HCT116 (cell line): ENCODE data around the gene NOSIP. TPM values are rescaled to one million over a fixed set of nuclear protein-coding genes. Genes with fewer than 3 reads are reported as not detected.

Source experiments
- ATAC-seq: fragments of 200-7000 bp; cut with Tn5 transposase; 2 replicates; pipeline ENCODE4 v1.9.1; 2020; ENCODE audit warnings: mild to moderate bottlenecking, moderate library complexity
- BruUV-seq: library from RNA; stranded (reverse); fragments of 400-500 nt; replicated peaks from 2 replicates; lab custom pipeline; 2021; lab: Mats Ljungman, UMichigan
- CTCF ChIA-PET: fragments of 300-600 bp; sonication (Branson Sonifier 250); formaldehyde crosslinking; loops from one replicate; lab custom pipeline; 2021; ENCODE audit warnings: antibody characterized with exemption; lab: Charles Lee
- POLR2A ChIA-PET: fragments of 300-600, 350-600 bp; sonication (Branson Sonifier 250); formaldehyde crosslinking; loops from one replicate; lab custom pipeline; 2021; ENCODE audit warnings: antibody characterized with exemption; lab: Charles Lee
- RAD21 ChIA-PET, 2 experiments: fragments of 300-600 bp; sonication (Branson Sonifier 250); formaldehyde crosslinking; loops; one replicate each; lab custom pipeline; 2023; ENCODE audit warnings: low total read pairs in 2 of 2; ENCODE audit not compliant: uncharacterized antibody in 2 of 2, unreplicated experiment in 2 of 2, low non-redundant PET in 1 of 2; lab: Charles Lee
- DNase-seq: peaks from one replicate; pipeline ENCODE4 v3.0.0-alpha.2; 2010; ENCODE audit warnings: low read depth, low spot score
- H2AFZ ChIP-seq: fragments of 200-600 bp; shearing (Covaris generic), sonication (generic); 2 replicates; pipeline ENCODE4 v1.6.1; 2017; ENCODE audit warnings: low read depth, mixed run types, mixed read lengths, antibody characterized with exemption, low read length; ENCODE audit not compliant: poor library complexity, severe bottlenecking
- H3K27ac ChIP-seq: 2 replicates; pipeline ENCODE4 v1.5.1; 2012; ENCODE audit warnings: low read depth, low read length
- H3K27me3 ChIP-seq: fragments of 200-600 bp; sonication (generic); 2 replicates; pipeline ENCODE4 v1.6.1; 2016; ENCODE audit warnings: mixed run types, low read length, mixed read lengths; ENCODE audit not compliant: insufficient read depth
- H3K36me3 ChIP-seq, 2 experiments: fragments of 200-500 bp in 1 of 2; fragments of 200-600 bp in 1 of 2; sonication (Bioruptor generic) in 1 of 2; sonication (generic) in 1 of 2; 2 replicates each; pipeline versions ENCODE4 v1.5.1 to v1.6.1; 2014 to 2016; ENCODE audit warnings: low read length in 2 of 2, inconsistent platforms in 1 of 2, mixed read lengths in 1 of 2, mixed run types in 1 of 2; ENCODE audit not compliant: insufficient read depth in 2 of 2, control insufficient read depth in 1 of 2
- H3K4me1 ChIP-seq, 2 experiments: fragments of 200-600 bp in 1 of 2; sonication (generic) in 1 of 2; 2 replicates each; pipeline versions ENCODE4 v1.5.1 to v1.6.1; 2012 to 2017; ENCODE audit warnings: low read length in 2 of 2, inconsistent platforms in 1 of 2, mild to moderate bottlenecking in 1 of 2, mixed read lengths in 1 of 2, mixed run types in 1 of 2, moderate library complexity in 1 of 2; ENCODE audit not compliant: insufficient read depth in 2 of 2, control insufficient read depth in 1 of 2
- H3K4me2 ChIP-seq: fragments of 200-600 bp; sonication (generic); 2 replicates; pipeline ENCODE4 v1.6.1; 2017; ENCODE audit warnings: mixed run types, low read length, mixed read lengths
- H3K4me3 ChIP-seq, 2 experiments: fragments of 200-600 bp in 1 of 2; sonication (generic) in 1 of 2; replicated peaks in 1 of 2; 2 replicates each; pipeline ENCODE4 v1.5.1; 2011 to 2016; ENCODE audit warnings: low read length in 2 of 2, control low read depth in 1 of 2, low read depth in 1 of 2, mild to moderate bottlenecking in 1 of 2, mixed read lengths in 1 of 2, mixed run types in 1 of 2
- H3K79me2 ChIP-seq: fragments of 200-600 bp; sonication (generic); 2 replicates; pipeline ENCODE4 v1.6.1; 2017; ENCODE audit warnings: mild to moderate bottlenecking, mixed run types, low read length, moderate library complexity, mixed read lengths; ENCODE audit not compliant: insufficient read depth
- H3K9ac ChIP-seq: fragments of 200-600 bp; sonication (generic); 2 replicates; pipeline ENCODE4 v1.6.1; 2016; ENCODE audit warnings: low read length, mixed read lengths
- H3K9me2 ChIP-seq: fragments of 200-600 bp; sonication (generic), shearing (Covaris generic); 2 replicates; pipeline ENCODE4 v1.6.1; 2017; ENCODE audit warnings: mixed run types, mild to moderate bottlenecking, moderate library complexity; ENCODE audit not compliant: insufficient read depth
- H3K9me3 ChIP-seq, 2 experiments: fragments of 200-500 bp in 1 of 2; fragments of 200-600 bp in 1 of 2; sonication (Bioruptor generic) in 1 of 2; sonication (generic) in 1 of 2; 2 replicates each; pipeline ENCODE4 v1.6.1; 2014 to 2017; ENCODE audit warnings: low read length in 2 of 2, mixed read lengths in 2 of 2, inconsistent platforms in 1 of 2, low read depth in 1 of 2, mild to moderate bottlenecking in 1 of 2, mixed run types in 1 of 2, moderate library complexity in 1 of 2; ENCODE audit not compliant: control insufficient read depth in 1 of 2, insufficient read depth in 1 of 2
- H4K20me1 ChIP-seq: fragments of 200-600 bp; sonication (generic), shearing (Covaris generic); 2 replicates; pipeline ENCODE4 v1.6.1; 2017; ENCODE audit warnings: mixed run types, mild to moderate bottlenecking, moderate library complexity; ENCODE audit not compliant: insufficient read depth
- CBX3 ChIP-seq: IDR thresholded peaks from 2 replicates; pipeline ENCODE4 v1.6.1; 2012; ENCODE audit warnings: low read depth
- CEBPB ChIP-seq: IDR thresholded peaks from 2 replicates; pipeline ENCODE4 v1.6.1; 2012; ENCODE audit warnings: low read depth
- ELF1 ChIP-seq: IDR thresholded peaks from 2 replicates; pipeline ENCODE4 v1.6.1; 2012; ENCODE audit warnings: low read depth, borderline replicate concordance
- EZH2phosphoT487 ChIP-seq: fragments of 200-600 bp; IDR thresholded peaks from 2 replicates; pipeline ENCODE4 v1.6.1; 2018; ENCODE audit warnings: antibody characterized with exemption, borderline replicate concordance
- FOSL1 ChIP-seq: IDR thresholded peaks from 2 replicates; pipeline ENCODE4 v1.6.1; 2012; ENCODE audit warnings: low read depth
- POLR2A ChIP-seq: IDR thresholded peaks from 2 replicates; pipeline ENCODE4 v1.7.0; 2011; ENCODE audit warnings: borderline replicate concordance; ENCODE audit not compliant: insufficient read depth, insufficient read length; ENCODE audit errors: extremely low read depth
- POLR2AphosphoS5 ChIP-seq: IDR thresholded peaks from 2 replicates; pipeline ENCODE4 v1.6.1; 2011; ENCODE audit warnings: mild to moderate bottlenecking, low read depth, low read length, moderate library complexity
- SRF ChIP-seq: IDR thresholded peaks from 2 replicates; pipeline ENCODE4 v1.6.1; 2012; ENCODE audit warnings: low read depth
- TCF7L2 ChIP-seq: IDR thresholded peaks from 2 replicates; pipeline ENCODE4 v1.7.0; 2011; ENCODE audit warnings: borderline replicate concordance, inconsistent platforms; ENCODE audit not compliant: insufficient read depth, insufficient read length; ENCODE audit errors: extremely low read depth
- YY1 ChIP-seq: IDR thresholded peaks from 2 replicates; pipeline ENCODE4 v1.6.1; 2011; ENCODE audit warnings: low read length, low read depth, moderate library complexity, mild to moderate bottlenecking; ENCODE audit not compliant: insufficient replicate concordance; ENCODE audit errors: extremely low read depth
- ZBTB33 ChIP-seq: IDR thresholded peaks from 2 replicates; pipeline ENCODE4 v1.6.1; 2011; ENCODE audit warnings: mild to moderate bottlenecking, low read length, moderate library complexity; ENCODE audit not compliant: insufficient replicate concordance; ENCODE audit errors: extremely low read depth
- ZFX ChIP-seq: fragments of 450-650 bp; IDR thresholded peaks from 2 replicates; pipeline ENCODE4 v1.6.1; 2017
- ZNF274 ChIP-seq: fragments of 200-500 bp; sonication (Bioruptor generic); IDR thresholded peaks from 2 replicates; pipeline ENCODE4 v1.6.1; 2014; ENCODE audit warnings: mild to moderate bottlenecking, low read depth, low read length, inconsistent platforms
- intact Hi-C: fragments of 100-400 bp; cut with micrococcal nuclease; formaldehyde crosslinking; loops from 2 replicates; pipeline ENCODE4 v1.10.0; 2022
- total RNA-seq: library from RNA; stranded (reverse); gene quantifications from one replicate; pipeline ENCODE4 v1.2.1, GENCODE V29; 2021; ENCODE audit not compliant: unreplicated experiment
- TF ChIP-seq, protein P1 (sequence below): IDR thresholded peaks from 2 replicates; pipeline ENCODE4 v1.6.1; 2012

NOSIP gene
- total RNA-seq, 1 experiment from 2014 or later: 133 TPM

DNA sequence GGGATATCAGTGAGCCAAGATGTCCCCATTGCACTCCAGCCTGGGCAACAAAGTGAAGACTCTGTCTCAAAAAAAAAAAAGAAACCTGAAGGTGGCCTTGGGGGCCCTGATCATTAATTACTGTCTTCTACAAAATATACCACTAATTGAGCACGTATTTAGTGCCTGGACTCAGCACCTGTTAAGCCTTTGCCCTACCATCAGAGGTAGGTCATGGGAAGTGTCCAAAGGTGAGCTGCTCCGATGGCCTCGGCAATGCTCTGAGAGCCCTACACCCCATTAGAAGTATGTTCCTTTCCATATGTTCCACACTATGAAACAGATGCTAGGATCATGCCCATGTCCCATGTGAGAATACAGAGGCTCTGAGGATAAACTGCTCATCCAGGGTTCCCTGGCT, 20.9 kb downstream of the NOSIP start:
- BruUV-seq: no TSS peak
- Histone ChIP-seq H3K27ac (no peak overlapping the region), H3K79me2 (peaks cover 47% of the 10 kb centered on the region), H3K36me3 (peaks cover 28 to 47% of the 10 kb centered on the region in 2 experiments), H3K9me2 (no peaks in the 10 kb centered on the region), H3K4me3 (no peak overlapping the region), H4K20me1 (no peaks in the 10 kb centered on the region), H3K9me3 (no peaks in the 10 kb centered on the region), H2AFZ (no peak overlapping the region), H3K27me3 (no peaks in the 10 kb centered on the region), H3K4me2 (no peak overlapping the region), H3K9ac (no peak overlapping the region), H3K4me1 (peaks cover 0 to 8% of the 10 kb centered on the region in 2 experiments; a peak in 2 of 4 replicates)
- ChIA-PET RAD21 (no interaction called here), POLR2A (interaction anchor here (0.7 kb wide), 1 partner anchor 81 kb away, joined by 3 read pairs; the partner anchor contains the start of gene RRAS), CTCF (interaction anchor here (1.5 to 1.6 kb wide), 2 partner anchors 11 to 13 kb away, joined by 4 to 10 read pairs; no protein-coding TSS in a partner anchor)
- no peak for DNase-seq
- no peak for ATAC-seq
- intact Hi-C loops: no loop called here
- TF ChIP-seq POLR2AphosphoS5 (no peak), POLR2A (no peak), ELF1 (no peak), FOSL1 (no peak), CBX3 (no peak), YY1 (no peak), SRF (no peak), EZH2phosphoT487 (no peak), CEBPB (no peak), TCF7L2 (no peak), ZFX (no peak), ZNF274 (no peak), ZBTB33 (no peak)
- TF ChIP-seq, protein P1, sequence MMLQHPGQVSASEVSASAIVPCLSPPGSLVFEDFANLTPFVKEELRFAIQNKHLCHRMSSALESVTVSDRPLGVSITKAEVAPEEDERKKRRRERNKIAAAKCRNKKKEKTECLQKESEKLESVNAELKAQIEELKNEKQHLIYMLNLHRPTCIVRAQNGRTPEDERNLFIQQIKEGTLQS: no peak
